Measurements from ENCODE around the gene SERBP1.

- TF ChIP-seq REST (IDR thresholded peaks at IDR 0.05; ENCODE audit: borderline replicate concordance): no peak
- no peak for TF ChIP-seq CTCF (IDR thresholded peaks at IDR 0.05; ENCODE audit: poor library complexity, severe bottlenecking)
- TF ChIP-seq EP300 (conservative IDR thresholded peaks at IDR 0.05; ENCODE audit: poor library complexity, severe bottlenecking): no peak
These were observed 22.1 kb downstream of the SERBP1 start for GRCh38 chr1:67408148-67408547.

All from neural cell (in vitro differentiated cells).